ENCODE measurements around the gene PCDH17.

PCDH17 gene

GRCh38 chr13:57630661-57631595 lies 616 bp upstream of the PCDH17 start:
- TF ChIP-seq, protein P1, sequence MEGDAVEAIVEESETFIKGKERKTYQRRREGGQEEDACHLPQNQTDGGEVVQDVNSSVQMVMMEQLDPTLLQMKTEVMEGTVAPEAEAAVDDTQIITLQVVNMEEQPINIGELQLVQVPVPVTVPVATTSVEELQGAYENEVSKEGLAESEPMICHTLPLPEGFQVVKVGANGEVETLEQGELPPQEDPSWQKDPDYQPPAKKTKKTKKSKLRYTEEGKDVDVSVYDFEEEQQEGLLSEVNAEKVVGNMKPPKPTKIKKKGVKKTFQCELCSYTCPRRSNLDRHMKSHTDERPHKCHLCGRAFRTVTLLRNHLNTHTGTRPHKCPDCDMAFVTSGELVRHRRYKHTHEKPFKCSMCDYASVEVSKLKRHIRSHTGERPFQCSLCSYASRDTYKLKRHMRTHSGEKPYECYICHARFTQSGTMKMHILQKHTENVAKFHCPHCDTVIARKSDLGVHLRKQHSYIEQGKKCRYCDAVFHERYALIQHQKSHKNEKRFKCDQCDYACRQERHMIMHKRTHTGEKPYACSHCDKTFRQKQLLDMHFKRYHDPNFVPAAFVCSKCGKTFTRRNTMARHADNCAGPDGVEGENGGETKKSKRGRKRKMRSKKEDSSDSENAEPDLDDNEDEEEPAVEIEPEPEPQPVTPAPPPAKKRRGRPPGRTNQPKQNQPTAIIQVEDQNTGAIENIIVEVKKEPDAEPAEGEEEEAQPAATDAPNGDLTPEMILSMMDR (IDR thresholded peaks at IDR 0.05; ENCODE audit: low read depth, low read length, missing control alignments), result no peak
- DNase-seq (ENCODE audit: low read depth), result no peak
- H3K4me3 ChIP-seq (ENCODE audit: low read depth, low read length), result no peak overlapping the region

DNA sequence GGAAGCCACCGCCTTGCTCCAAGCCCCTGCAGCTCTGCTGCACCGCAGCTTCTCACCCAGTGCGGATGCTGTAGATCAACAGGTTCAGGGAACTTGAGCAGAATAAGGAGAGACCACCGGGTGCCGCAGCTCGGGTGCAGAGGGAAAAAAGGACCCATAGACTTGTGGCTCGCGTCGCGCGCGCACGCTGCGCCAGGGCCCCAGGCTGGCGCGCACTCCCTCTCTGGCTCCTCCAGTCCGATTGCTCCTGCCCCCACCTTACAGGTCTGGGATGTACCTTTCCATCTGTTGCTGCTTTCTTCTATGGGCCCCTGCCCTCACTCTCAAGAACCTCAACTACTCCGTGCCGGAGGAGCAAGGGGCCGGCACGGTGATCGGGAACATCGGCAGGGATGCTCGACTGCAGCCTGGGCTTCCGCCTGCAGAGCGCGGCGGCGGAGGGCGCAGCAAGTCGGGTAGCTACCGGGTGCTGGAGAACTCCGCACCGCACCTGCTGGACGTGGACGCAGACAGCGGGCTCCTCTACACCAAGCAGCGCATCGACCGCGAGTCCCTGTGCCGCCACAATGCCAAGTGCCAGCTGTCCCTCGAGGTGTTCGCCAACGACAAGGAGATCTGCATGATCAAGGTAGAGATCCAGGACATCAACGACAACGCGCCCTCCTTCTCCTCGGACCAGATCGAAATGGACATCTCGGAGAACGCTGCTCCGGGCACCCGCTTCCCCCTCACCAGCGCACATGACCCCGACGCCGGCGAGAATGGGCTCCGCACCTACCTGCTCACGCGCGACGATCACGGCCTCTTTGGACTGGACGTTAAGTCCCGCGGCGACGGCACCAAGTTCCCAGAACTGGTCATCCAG lies 964 bp downstream of the PCDH17 start:
- DNase-seq (ENCODE audit: low read depth), result no peak
- TF ChIP-seq, protein P1 (IDR thresholded peaks at IDR 0.05; ENCODE audit: low read depth, low read length, missing control alignments), result no peak
- no peak overlapping the region for H3K4me3 ChIP-seq (ENCODE audit: low read depth, low read length)

DNA sequence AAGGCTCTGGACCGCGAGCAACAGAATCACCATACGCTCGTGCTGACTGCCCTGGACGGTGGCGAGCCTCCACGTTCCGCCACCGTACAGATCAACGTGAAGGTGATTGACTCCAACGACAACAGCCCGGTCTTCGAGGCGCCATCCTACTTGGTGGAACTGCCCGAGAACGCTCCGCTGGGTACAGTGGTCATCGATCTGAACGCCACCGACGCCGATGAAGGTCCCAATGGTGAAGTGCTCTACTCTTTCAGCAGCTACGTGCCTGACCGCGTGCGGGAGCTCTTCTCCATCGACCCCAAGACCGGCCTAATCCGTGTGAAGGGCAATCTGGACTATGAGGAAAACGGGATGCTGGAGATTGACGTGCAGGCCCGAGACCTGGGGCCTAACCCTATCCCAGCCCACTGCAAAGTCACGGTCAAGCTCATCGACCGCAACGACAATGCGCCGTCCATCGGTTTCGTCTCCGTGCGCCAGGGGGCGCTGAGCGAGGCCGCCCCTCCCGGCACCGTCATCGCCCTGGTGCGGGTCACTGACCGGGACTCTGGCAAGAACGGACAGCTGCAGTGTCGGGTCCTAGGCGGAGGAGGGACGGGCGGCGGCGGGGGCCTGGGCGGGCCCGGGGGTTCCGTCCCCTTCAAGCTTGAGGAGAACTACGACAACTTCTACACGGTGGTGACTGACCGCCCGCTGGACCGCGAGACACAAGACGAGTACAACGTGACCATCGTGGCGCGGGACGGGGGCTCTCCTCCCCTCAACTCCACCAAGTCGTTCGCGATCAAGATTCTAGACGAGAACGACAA lies 1.8 kb downstream of the PCDH17 start:
- H3K4me3 ChIP-seq (ENCODE audit: low read depth, low read length), result no peak overlapping the region
- TF ChIP-seq, protein P1 (IDR thresholded peaks at IDR 0.05; ENCODE audit: low read depth, low read length, missing control alignments), result no peak
- DNase-seq (ENCODE audit: low read depth), result no peak

DNA sequence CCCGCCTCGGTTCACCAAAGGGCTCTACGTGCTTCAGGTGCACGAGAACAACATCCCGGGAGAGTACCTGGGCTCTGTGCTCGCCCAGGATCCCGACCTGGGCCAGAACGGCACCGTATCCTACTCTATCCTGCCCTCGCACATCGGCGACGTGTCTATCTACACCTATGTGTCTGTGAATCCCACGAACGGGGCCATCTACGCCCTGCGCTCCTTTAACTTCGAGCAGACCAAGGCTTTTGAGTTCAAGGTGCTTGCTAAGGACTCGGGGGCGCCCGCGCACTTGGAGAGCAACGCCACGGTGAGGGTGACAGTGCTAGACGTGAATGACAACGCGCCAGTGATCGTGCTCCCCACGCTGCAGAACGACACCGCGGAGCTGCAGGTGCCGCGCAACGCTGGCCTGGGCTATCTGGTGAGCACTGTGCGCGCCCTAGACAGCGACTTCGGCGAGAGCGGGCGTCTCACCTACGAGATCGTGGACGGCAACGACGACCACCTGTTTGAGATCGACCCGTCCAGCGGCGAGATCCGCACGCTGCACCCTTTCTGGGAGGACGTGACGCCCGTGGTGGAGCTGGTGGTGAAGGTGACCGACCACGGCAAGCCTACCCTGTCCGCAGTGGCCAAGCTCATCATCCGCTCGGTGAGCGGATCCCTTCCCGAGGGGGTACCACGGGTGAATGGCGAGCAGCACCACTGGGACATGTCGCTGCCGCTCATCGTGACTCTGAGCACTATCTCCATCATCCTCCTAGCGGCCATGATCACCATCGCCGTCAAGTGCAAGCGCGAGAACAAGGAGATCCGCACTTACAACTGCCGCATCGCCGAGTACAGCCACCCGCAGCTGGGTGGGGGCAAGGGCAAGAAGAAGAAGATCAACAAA lies 2.6 kb downstream of the PCDH17 start:
- DNase-seq (ENCODE audit: low read depth), result no peak
- H3K4me3 ChIP-seq (ENCODE audit: low read depth, low read length), result no peak overlapping the region

DNA sequence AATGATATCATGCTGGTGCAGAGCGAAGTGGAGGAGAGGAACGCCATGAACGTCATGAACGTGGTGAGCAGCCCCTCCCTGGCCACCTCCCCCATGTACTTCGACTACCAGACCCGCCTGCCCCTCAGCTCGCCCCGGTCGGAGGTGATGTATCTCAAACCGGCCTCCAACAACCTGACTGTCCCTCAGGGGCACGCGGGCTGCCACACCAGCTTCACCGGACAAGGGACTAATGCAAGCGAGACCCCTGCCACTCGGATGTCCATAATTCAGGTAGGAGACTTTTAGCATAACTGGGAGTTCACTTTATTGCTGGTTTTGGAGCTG lies 3.3 kb downstream of the PCDH17 start:
- no peak for DNase-seq (ENCODE audit: low read depth)
- TF ChIP-seq, protein P1 (IDR thresholded peaks at IDR 0.05; ENCODE audit: low read depth, low read length, missing control alignments), result no peak
- no peak overlapping the region for H3K4me3 ChIP-seq (ENCODE audit: low read depth, low read length)

More for the DNA sequence above, 2.6 kb downstream of the PCDH17 start:
- TF ChIP-seq, protein P1 (IDR thresholded peaks at IDR 0.05; ENCODE audit: low read depth, low read length, missing control alignments), result no peak
